NOMO-1 treated with dmso at 0.1 percent for 144 hours (cell line): ENCODE measurements around the gene IL13RA2.

Source experiments
- DNase-seq: peaks from one replicate; lab custom pipeline; 2025; ENCODE audit not compliant: unreplicated experiment; lab: John Stamatoyannopoulos, UW

The IL13RA2 gene

GRCh38 chrX:114997779-114998178 lies 19.6 kb downstream of the IL13RA2 start:
- no peak for DNase-seq

DNA sequence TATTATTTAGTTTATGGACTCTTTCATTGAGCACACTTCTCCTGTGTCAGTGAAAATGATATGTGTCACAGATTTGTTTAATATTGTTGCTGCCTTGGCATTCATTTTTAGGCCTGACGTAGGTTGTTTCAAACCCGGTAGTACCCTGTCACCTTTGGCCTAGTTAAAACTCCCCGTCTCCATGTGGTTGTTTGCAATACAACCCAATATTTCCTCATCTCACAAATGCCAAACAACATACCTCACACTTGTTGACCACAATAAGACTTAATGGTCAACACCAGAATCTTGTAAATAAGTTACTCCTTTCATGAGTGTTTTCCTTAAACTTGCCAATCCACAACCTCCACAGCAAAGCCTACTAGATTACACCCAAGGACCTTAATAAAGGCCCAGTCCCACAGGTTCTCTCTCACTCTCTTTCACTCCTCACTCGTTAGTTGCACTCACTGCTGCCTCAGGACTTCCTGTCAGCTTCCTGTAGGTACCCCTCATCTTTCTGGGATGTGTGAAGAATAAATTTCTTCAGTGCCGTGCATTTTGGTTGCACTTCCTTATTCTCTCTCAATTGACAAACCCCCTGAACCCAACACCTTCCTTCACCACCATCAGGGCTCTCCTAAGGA lies 31.3 kb downstream of the IL13RA2 start:
- no peak for DNase-seq

DNA sequence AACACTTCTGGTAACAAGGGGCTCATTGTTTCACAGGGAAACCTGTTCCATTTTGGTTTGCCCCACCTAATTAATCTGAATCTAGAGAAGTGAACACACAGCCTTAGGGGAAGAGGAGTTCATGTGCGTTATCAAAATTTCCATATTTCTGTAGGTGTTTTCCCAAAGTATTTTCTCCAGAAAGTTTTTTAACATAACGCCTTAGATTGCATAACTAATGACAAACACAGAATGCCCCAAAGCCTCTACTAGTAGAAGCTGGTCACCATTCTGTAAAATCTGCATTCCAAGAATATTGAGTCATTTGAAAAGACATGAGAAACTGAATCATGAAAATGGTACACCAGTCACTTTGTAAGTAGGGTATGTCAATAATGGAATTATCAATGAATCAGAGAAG lies 41.1 kb downstream of the IL13RA2 start:
- no peak for DNase-seq

DNA sequence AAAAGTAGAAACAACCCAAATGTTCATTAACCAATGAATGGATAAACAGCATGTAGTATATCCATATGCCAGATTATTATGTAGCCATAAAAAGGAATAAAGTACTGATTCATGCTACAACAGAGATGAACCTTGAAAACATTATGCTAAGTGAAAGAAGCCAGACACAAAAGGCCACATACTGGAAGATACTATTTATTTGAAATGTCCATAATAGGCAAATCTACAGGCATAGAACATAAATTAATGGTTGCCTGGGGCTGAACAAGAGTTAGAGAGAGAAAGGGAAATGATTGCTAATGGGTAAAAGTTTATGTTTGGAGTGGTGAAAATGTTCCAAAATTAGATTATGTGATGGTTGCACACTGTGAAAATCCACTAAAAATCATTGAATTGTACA lies 44.4 kb downstream of the IL13RA2 start:
- DNase-seq = no peak

DNA sequence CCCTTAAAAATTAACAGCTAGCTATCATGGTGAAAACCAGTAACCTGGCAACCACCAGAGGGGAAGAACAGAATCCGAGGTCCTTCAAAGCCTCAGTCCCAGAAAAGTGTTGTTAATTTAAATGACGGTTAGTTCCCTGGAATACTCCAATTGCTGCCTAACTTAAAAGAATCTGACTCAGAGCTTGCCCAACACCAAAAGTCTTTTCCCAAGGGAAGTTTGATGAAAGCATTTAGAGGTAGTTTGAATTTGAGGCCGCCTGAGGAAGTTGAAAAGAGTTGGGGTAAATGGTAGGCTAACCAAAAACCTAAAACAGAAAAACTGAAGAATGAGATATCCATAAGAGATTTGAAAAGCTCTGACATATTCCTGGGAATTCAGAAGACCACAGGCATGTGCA lies 46.6 kb downstream of the IL13RA2 start:
- DNase-seq = no peak

- no peak for DNase-seq
Measured at GRCh38 chrX:114964374-114964773, 53.0 kb downstream of the IL13RA2 start.

DNA sequence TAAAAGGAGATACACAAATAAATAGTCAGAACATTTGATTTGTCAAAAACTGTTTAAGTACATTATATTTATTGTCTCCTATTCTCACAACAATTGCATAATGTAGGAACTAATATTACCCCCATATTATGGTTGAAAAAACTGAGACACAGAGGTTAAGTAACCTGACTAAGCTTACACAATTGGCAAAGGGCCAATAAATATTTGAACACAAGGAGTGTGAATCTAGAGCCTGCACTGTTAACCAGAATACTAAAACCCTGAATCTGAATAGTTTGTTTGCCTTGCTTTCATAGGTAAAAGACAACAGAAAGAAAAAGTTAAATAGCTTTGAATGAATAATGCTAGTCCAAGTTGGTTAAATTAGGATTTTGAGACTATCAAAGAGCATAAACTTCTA lies 55.2 kb downstream of the IL13RA2 start:
- DNase-seq = no peak

DNA sequence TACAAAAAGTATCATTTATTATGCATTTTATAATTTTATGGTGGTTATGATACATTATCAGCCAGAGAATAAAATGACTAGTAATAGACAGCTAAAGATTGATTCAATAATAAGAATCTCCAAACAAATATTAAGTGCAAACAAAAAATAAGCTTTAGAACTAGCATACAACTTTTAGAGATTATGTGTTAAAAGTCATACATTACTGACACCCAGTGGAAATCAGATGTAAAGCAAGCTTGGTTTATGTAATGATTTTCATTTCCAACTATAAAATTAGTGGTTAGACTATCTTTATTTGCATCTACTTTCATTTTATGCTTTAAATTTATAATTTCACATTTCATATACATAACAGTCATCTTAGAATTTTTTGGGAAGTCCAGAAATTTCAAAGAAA lies 57.7 kb downstream of the IL13RA2 start:
- DNase-seq = no peak
